Muscle layer of colon (tissue), 2 donors: ENCODE results near the gene RAB26.
"Not testable (repeated sequence)": the region's sequence is repeated elsewhere in the genome, so short reads cannot be mapped to it uniquely, and the experiment has no call there.

Experiments used
- H3K27ac ChIP-seq: one replicate; pipeline ENCODE4 v1.7.0; 2013; ENCODE audit warnings: low read depth, mild to moderate bottlenecking, low read length, moderate library complexity
- H3K27me3 ChIP-seq, 2 donors: one replicate each; pipeline ENCODE4 v1.7.0; 2013; ENCODE audit warnings: low read length in 2 of 2, mild to moderate bottlenecking in 2 of 2; ENCODE audit not compliant: insufficient read depth in 2 of 2, control insufficient read depth in 1 of 2
- H3K36me3 ChIP-seq: one replicate; pipeline ENCODE4 v1.7.0; 2013; ENCODE audit warnings: mild to moderate bottlenecking, low read length; ENCODE audit not compliant: insufficient read depth
- H3K4me1 ChIP-seq: one replicate; pipeline ENCODE4 v1.7.0; 2013; ENCODE audit warnings: mild to moderate bottlenecking, low read length; ENCODE audit not compliant: insufficient read depth
- H3K4me3 ChIP-seq, 2 donors: one replicate each; pipeline ENCODE4 v1.7.0; 2013; ENCODE audit warnings: low read length in 2 of 2, low read depth in 1 of 2, mild to moderate bottlenecking in 1 of 2, moderate library complexity in 1 of 2
- H3K9ac ChIP-seq: one replicate; pipeline ENCODE4 v1.7.0; 2013; ENCODE audit warnings: low read length
- H3K9me3 ChIP-seq: one replicate; pipeline ENCODE4 v1.7.0; 2013; ENCODE audit warnings: mild to moderate bottlenecking, low read length
- donor health status: abdominal sarcoma.
- donor health status: Adenocarcinoma of cecum.

The RAB26 gene

GRCh38 chr16:2129890-2130447 is 18.5 kb upstream of the RAB26 start:
- H3K9ac ChIP-seq, H3K4me3 ChIP-seq: not testable (repeated sequence)
- H3K4me1 ChIP-seq: peaks cover 22% of the 10 kb centered on the region

GRCh38 chr16:2133797-2134196 is 14.6 kb upstream of the RAB26 start:
- H3K9me3 ChIP-seq, H3K4me1 ChIP-seq, H3K36me3 ChIP-seq, H3K27me3 ChIP-seq, H3K4me3 ChIP-seq, H3K9ac ChIP-seq: not testable (repeated sequence)
- H3K27ac ChIP-seq: peak overlapping the region; percentile 52

More at GRCh38 chr16:2129890-2130447, 18.5 kb upstream of the RAB26 start:
- not testable (repeated sequence) for H3K9me3 ChIP-seq, H3K27me3 ChIP-seq, H3K36me3 ChIP-seq
- peak overlapping the region; percentile 34 for H3K27ac ChIP-seq

GRCh38 chr16:2135071-2135470 is 13.4 kb upstream of the RAB26 start:
- not testable (repeated sequence) for H3K9me3 ChIP-seq, H3K9ac ChIP-seq, H3K4me1 ChIP-seq, H3K4me3 ChIP-seq, H3K27me3 ChIP-seq, H3K36me3 ChIP-seq
- peak overlapping the region; percentile 52 for H3K27ac ChIP-seq

DNA sequence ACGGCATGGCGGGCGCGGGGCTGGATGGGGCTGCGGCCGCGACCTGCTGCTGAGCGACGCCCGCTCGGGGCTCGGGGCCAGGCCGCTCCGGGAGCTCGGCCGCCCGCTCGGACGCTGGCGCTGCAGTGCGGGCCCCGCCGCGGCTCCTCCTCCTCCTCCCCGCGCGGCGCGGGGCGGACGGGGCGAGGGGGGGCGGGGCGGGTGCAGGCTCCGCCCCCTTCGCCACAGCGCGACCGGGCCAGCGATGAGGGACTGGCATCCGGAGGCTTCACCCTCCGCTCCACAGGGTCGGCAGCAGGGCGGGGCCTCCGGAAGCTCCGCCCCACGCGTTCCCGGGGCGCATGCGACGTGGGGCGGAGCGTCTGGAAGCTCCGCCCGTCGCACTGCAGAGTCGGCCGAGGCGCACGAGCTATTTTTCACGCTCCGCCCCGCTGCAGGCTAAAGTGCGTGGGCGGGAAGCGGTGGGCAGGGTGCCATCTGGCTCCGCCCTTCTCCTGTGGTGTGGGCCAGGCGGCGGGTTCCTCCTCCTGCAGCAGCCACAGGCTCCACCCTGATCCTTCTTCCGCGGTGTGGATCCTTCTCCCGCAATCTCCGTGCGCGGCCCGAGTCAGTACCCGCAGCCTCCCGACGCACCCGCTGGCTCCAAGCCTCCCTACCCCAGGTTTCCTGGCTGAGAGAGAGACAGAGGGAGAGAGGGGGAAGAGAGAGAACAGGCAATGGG is 12.5 kb upstream of the RAB26 start, which contains the start of gene PKD1:
PKD1 (minus strand) TSS at position 129 of the 721 bp plus-strand sequence. CDS start 209 bp downstream, outside the sequence.
- H3K36me3 ChIP-seq, H3K4me1 ChIP-seq, H3K4me3 ChIP-seq, H3K9ac ChIP-seq, H3K9me3 ChIP-seq, H3K27me3 ChIP-seq: not testable (repeated sequence)
- peak within 1 kb of the TSS; percentile 52 for H3K27ac ChIP-seq

DNA sequence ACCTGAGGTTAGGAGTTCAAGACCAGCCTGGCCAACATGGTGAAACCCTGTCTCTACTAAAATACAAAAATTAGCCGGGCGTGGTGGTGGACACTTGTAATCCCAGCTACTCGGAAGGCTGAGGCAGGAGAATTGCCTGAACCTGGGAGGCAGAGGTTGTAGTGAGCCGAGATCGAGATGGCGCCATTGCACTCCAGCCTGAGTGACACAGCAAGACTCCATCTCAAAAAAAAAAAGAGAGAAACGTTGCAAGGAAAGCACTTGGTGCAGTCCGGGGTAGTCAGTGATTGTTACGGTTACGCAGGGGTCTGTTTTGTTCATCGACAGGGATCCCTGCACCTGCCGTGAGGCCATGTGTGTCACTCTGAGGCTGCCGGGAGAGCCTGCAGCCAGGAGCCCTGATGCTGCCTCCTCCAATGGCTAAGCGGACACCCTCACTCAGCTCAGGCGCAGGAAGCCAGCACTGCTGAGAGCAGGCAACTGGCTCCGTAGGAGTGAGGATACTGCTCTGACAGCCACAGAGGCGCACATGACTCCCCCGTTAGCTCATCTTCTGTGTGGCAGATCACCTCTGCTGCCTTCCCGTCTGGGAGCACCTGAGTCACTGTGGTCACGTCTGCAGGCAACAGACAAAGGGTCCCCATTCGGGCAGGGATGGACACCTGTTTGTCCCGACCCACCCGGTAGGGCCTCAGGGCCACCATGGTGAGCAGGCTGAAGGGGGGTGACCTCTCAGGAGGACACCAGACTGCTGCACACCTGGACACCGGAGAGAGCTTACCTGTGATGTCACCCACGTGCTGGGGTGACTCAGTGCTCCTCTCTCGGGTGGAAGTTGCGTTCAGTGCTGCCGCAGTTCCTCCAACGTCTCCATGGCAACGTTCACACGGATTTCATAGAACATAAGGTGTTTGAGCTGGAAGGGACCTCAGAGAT is 5.2 kb upstream of the RAB26 start:
- Histone ChIP-seq H3K4me1 (peaks cover 11% of the 10 kb centered on the region), H3K9me3 (no peaks in the 10 kb centered on the region), H3K4me3 (no peak overlapping the region), H3K27me3 (no peaks in the 10 kb centered on the region), H3K27ac (no peak overlapping the region), H3K36me3 (no peaks in the 10 kb centered on the region), H3K9ac (no peak overlapping the region)

- Histone ChIP-seq H3K9me3 (no peaks in the 10 kb centered on the region), H3K27me3 (no peaks in the 10 kb centered on the region), H3K9ac (no peak overlapping the region), H3K27ac (no peak overlapping the region), H3K4me3 (no peak overlapping the region), H3K36me3 (no peaks in the 10 kb centered on the region), H3K4me1 (peaks cover 13% of the 10 kb centered on the region)
Observed at GRCh38 chr16:2143878-2144485, 4.4 kb upstream of the RAB26 start.

DNA sequence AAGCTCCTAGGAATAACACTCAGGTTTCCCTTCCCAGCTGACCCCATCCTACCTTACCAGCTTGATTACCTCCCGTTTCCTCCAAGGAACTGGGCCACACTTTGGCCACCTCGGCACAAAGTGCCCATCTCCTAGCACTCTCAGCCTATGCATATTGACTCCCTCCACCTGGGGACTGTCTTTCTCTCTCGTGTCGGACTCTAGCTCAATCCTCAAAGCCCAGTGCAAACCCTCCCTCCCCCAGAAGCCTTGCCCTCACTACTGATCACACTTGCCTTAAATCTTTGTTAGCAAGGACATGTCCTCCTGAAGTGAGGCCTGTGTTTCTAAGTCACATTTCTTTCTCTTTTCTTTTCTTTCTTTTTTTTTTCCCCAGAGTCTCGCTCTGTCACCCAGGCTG is 2.6 kb upstream of the RAB26 start:
- H3K27me3 ChIP-seq: no peaks in the 10 kb centered on the region
- H3K9ac ChIP-seq: no peak overlapping the region
- no peak overlapping the region for H3K27ac ChIP-seq
- H3K4me1 ChIP-seq: peaks cover 25% of the 10 kb centered on the region
- no peaks in the 10 kb centered on the region for H3K36me3 ChIP-seq
- no peak overlapping the region for H3K4me3 ChIP-seq
- H3K9me3 ChIP-seq: no peaks in the 10 kb centered on the region

- Histone ChIP-seq H3K9ac (no peak overlapping the region), H3K9me3 (no peaks in the 10 kb centered on the region), H3K4me1 (peaks cover 40% of the 10 kb centered on the region), H3K27me3 (no peaks in the 10 kb centered on the region), H3K27ac (peak overlapping the region; percentile 82), H3K4me3 (no peak overlapping the region), H3K36me3 (peaks cover 5% of the 10 kb centered on the region)
Observed at GRCh38 chr16:2147378-2147777, 1.0 kb upstream of the RAB26 start.

DNA sequence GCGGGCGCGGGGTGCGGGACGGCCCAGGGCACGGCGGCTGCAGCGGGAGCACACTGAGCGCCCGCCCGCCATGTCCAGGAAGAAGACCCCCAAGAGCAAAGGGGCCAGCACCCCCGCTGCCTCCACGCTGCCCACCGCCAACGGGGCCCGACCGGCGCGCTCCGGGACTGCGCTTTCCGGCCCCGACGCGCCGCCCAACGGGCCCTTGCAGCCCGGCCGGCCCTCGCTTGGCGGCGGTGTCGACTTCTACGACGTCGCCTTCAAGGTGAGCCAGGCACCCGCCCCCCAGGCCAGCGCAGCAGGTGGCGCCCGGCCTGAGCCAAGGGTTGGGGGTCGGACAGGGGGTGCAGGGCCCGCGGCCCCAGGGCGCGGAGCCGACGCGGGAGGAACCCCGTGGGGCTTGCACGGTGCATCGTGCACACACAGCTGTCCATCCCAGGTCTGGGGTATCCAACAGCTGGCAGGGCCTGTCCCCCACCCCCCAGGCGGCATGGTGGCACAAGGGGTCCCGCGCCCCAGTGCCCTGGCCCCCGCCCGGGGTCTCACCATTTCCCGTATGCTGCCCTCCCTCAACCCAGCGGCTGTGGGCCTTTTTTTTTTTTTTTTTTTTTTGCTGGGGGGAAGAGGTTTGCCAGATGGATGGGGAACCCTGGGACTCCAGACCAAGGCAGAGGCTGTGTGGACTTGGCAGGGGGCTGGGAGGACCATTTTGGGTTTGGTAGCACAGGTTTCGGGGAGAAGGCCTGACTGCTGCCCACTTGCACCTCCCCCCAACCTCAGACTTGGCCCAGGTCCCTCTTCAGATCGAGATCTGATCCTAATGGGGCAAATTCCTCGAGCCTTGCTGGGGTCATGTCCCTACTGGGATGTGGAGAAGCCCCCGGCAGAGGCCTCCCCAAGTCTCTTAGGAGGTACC is 547 bp downstream of the RAB26 start:
- Histone ChIP-seq H3K9ac (no peak overlapping the region), H3K4me1 (peaks cover 55% of the 10 kb centered on the region), H3K4me3 (peak overlapping the region in 1 of 2 donors; percentile 32), H3K27ac (no peak overlapping the region), H3K36me3 (peaks cover 5% of the 10 kb centered on the region), H3K9me3 (no peaks in the 10 kb centered on the region), H3K27me3 (no peaks in the 10 kb centered on the region)

GRCh38 chr16:2149630-2150417 is 1.4 kb downstream of the RAB26 start:
- Histone ChIP-seq H3K9ac (no peak overlapping the region), H3K4me1 (peaks cover 63% of the 10 kb centered on the region), H3K36me3 (peaks cover 5% of the 10 kb centered on the region), H3K27me3 (no peaks in the 10 kb centered on the region), H3K9me3 (no peaks in the 10 kb centered on the region), H3K4me3 (no peak overlapping the region), H3K27ac (no peak overlapping the region)
